Neural cell (in vitro differentiated cells): ENCODE results near the gene RAD51B. TPM values are rescaled to one million over a fixed set of nuclear protein-coding genes. Genes with fewer than 3 reads are reported as not detected.

Source experiments
- H2AFZ ChIP-seq: fragments of 200-600, 300-800 bp; sonication (generic), shearing (Covaris generic); 2 replicates; pipeline ENCODE4 v1.6.0; 2014; ENCODE audit warnings: low read depth, mild to moderate bottlenecking, antibody characterized with exemption, low read length, moderate library complexity
- H3F3A ChIP-seq: fragments of 200-600 bp; shearing (Covaris generic); 2 replicates; pipeline ENCODE4 v1.6.1; 2016; ENCODE audit warnings: mild to moderate bottlenecking, moderate library complexity, mixed read lengths, antibody characterized with exemption, low read length; ENCODE audit not compliant: insufficient read depth, poor library complexity, severe bottlenecking
- H3K27ac ChIP-seq: fragments of 200-600, 300-800 bp; sonication (generic), shearing (Covaris generic); 2 replicates; pipeline ENCODE4 v1.5.1; 2014; ENCODE audit warnings: mild to moderate bottlenecking, low read length, moderate library complexity
- H3K27me3 ChIP-seq: fragments of 300-800, 200-600 bp; sonication (generic), shearing (Covaris generic); 2 replicates; pipeline ENCODE4 v1.6.0; 2014; ENCODE audit warnings: mild to moderate bottlenecking, low read depth, low read length, moderate library complexity; ENCODE audit not compliant: insufficient read depth
- H3K36me3 ChIP-seq: fragments of 300-800, 200-600 bp; sonication (generic), shearing (Covaris generic); 2 replicates; pipeline ENCODE4 v1.5.1; 2014; ENCODE audit warnings: mild to moderate bottlenecking, antibody characterized with exemption, low read length, moderate library complexity; ENCODE audit not compliant: insufficient read depth
- H3K4me2 ChIP-seq: fragments of 300-800, 200-600 bp; sonication (generic), shearing (Covaris generic); 2 replicates; pipeline ENCODE4 v1.6.0; 2014; ENCODE audit warnings: mild to moderate bottlenecking, low read length
- H3K4me3 ChIP-seq: fragments of 300-800, 200-600 bp; sonication (generic), shearing (Covaris generic); 2 replicates; pipeline ENCODE4 v1.5.1; 2014; ENCODE audit warnings: mild to moderate bottlenecking, low read length, moderate library complexity
- H3K79me2 ChIP-seq: fragments of 200-600 bp; shearing (Covaris generic); replicated peaks from 2 replicates; pipeline ENCODE4 v1.6.0; 2014; ENCODE audit warnings: mild to moderate bottlenecking, low read length, moderate library complexity; ENCODE audit not compliant: insufficient read depth
- H3K9ac ChIP-seq: fragments of 300-800, 200-600 bp; sonication (generic), shearing (Covaris generic); 2 replicates; pipeline ENCODE4 v1.6.1; 2016; ENCODE audit warnings: mild to moderate bottlenecking, low read length, mixed read lengths
- H3K9me2 ChIP-seq: fragments of 200-600 bp; shearing (Covaris generic); 2 replicates; pipeline ENCODE4 v1.6.1; 2016; ENCODE audit warnings: mild to moderate bottlenecking, low read length, mixed read lengths; ENCODE audit not compliant: insufficient read depth
- H3K9me3 ChIP-seq: fragments of 200-600, 300-800 bp; sonication (generic), shearing (Covaris generic); 2 replicates; pipeline ENCODE4 v1.6.1; 2016; ENCODE audit warnings: mild to moderate bottlenecking, mixed run types, low read length, moderate library complexity, mixed read lengths
- H4K20me1 ChIP-seq: fragments of 200-600 bp; shearing (Covaris generic); 2 replicates; pipeline ENCODE4 v1.6.1; 2016; ENCODE audit warnings: mild to moderate bottlenecking, mixed run types; ENCODE audit not compliant: insufficient read depth
- CTCF ChIP-seq: fragments of 450-650 bp; IDR thresholded peaks from 2 replicates; pipeline ENCODE4 v1.5.1; 2014; ENCODE audit warnings: antibody characterized with exemption, mild to moderate bottlenecking, moderate library complexity; ENCODE audit not compliant: poor library complexity, severe bottlenecking
- EP300 ChIP-seq: fragments of 450-650 bp; conservative IDR thresholded peaks from 2 replicates; pipeline ENCODE4 v1.6.1; 2014; ENCODE audit warnings: antibody characterized with exemption, mild to moderate bottlenecking, moderate library complexity; ENCODE audit not compliant: poor library complexity, severe bottlenecking
- EZH2 ChIP-seq: fragments of 200-600, 300-800 bp; shearing (Covaris generic), sonication (generic); IDR thresholded peaks from 2 replicates; pipeline ENCODE4 v1.6.1; 2014; ENCODE audit warnings: antibody characterized with exemption, low read length, borderline replicate concordance, mild to moderate bottlenecking; ENCODE audit not compliant: insufficient read depth, poor library complexity, severe bottlenecking
- MXI1 ChIP-seq: fragments of 450-650 bp; conservative IDR thresholded peaks from 2 replicates; pipeline ENCODE4 v1.6.1; 2014; ENCODE audit warnings: antibody characterized with exemption, mild to moderate bottlenecking; ENCODE audit not compliant: poor library complexity, severe bottlenecking
- POLR2AphosphoS5 ChIP-seq: IDR thresholded peaks from 2 replicates; pipeline ENCODE4 v1.6.1; 2012
- RAD21 ChIP-seq: fragments of 450-650 bp; conservative IDR thresholded peaks from 2 replicates; pipeline ENCODE4 v1.6.1; 2014; ENCODE audit warnings: antibody characterized with exemption, mild to moderate bottlenecking, moderate library complexity
- REST ChIP-seq: IDR thresholded peaks from 2 replicates; pipeline ENCODE4 v1.6.1; 2012; ENCODE audit warnings: borderline replicate concordance
- SMC3 ChIP-seq: fragments of 450-650 bp; conservative IDR thresholded peaks from 2 replicates; pipeline ENCODE4 v1.6.1; 2014; ENCODE audit warnings: antibody characterized with exemption, mild to moderate bottlenecking, moderate library complexity; ENCODE audit not compliant: poor library complexity
- TAF1 ChIP-seq: IDR thresholded peaks from 2 replicates; pipeline ENCODE4 v1.6.1; 2012; ENCODE audit warnings: low read depth
- polyA plus RNA-seq: library from polyadenylated mRNA; depleted of rRNA; stranded (reverse); fragments of >200 nt; gene quantifications from 2 replicates; pipeline ENCODE4 v1.2.3, GENCODE V29; 2014

Gene RAD51B
- polyA plus RNA-seq, 1 donor from 2014 or later, result 3.1 TPM

DNA sequence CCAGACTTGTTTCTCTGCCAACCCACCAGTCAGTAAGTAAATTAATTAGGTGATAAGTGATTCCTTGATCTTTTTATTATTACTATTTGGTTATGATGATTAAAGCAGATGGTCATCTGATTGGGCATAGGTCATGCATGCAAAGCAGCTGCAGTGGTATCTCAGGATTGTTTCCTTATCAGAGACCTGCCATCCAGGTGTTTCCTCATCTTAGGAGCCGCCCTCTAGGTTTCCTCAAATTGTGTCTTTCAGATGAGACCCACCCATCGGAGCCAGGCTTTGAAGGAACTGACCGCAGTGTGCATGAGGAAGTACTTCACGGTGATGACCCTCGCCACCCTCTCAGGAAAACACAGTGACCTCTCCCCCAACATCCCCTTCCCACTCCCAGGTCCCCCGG lies 910.0 kb downstream of the RAD51B start:
- H3K79me2 ChIP-seq, result no peaks in the 10 kb centered on the region
- H2AFZ ChIP-seq, result no peak overlapping the region
- no peak overlapping the region for H3K9ac ChIP-seq
- H3K4me2 ChIP-seq, result no peak overlapping the region
- H3K9me2 ChIP-seq, result no peaks in the 10 kb centered on the region
- H3F3A ChIP-seq, result no peaks in the 10 kb centered on the region
- no peaks in the 10 kb centered on the region for H4K20me1 ChIP-seq
- H3K27me3 ChIP-seq, result no peaks in the 10 kb centered on the region
- H3K27ac ChIP-seq, result no peak overlapping the region
- no peaks in the 10 kb centered on the region for H3K9me3 ChIP-seq
- H3K4me3 ChIP-seq, result no peak overlapping the region
- H3K36me3 ChIP-seq, result no peaks in the 10 kb centered on the region
- TF ChIP-seq RAD21, result no peak
- TF ChIP-seq SMC3, result no peak
- TF ChIP-seq CTCF, result no peak
- TF ChIP-seq POLR2AphosphoS5, result no peak
- no peak for TF ChIP-seq EP300
- TF ChIP-seq EZH2, result no peak
- TF ChIP-seq MXI1, result no peak
- TF ChIP-seq REST, result no peak
- TF ChIP-seq TAF1, result no peak

- Histone ChIP-seq H3K9me2 (no peaks in the 10 kb centered on the region), H4K20me1 (no peaks in the 10 kb centered on the region), H3K27me3 (no peaks in the 10 kb centered on the region), H3K4me3 (no peak overlapping the region), H3K79me2 (no peaks in the 10 kb centered on the region), H2AFZ (no peak overlapping the region), H3F3A (no peaks in the 10 kb centered on the region), H3K9me3 (no peaks in the 10 kb centered on the region), H3K36me3 (no peaks in the 10 kb centered on the region), H3K4me2 (no peak overlapping the region), H3K27ac (no peak overlapping the region), H3K9ac (no peak overlapping the region)
- TF ChIP-seq RAD21, result no peak
- TF ChIP-seq POLR2AphosphoS5, result no peak
- TF ChIP-seq CTCF, result no peak
- no peak for TF ChIP-seq EP300
- TF ChIP-seq MXI1, result no peak
These were observed 910.8 kb downstream of the RAD51B start for GRCh38 chr14:68730348-68730747.
